Hepatocyte (in vitro differentiated cells): ENCODE measurements around the gene SLC17A7. TPM values are rescaled to one million over a fixed set of nuclear protein-coding genes. Genes with fewer than 3 reads are reported as not detected.

ENCODE experiments used
- DNase-seq: peaks from one replicate; pipeline ENCODE4 v3.0.0-alpha.2; 2016; ENCODE audit warnings: low spot score
- H2AFZ ChIP-seq: fragments of 200-600 bp; sonication (generic); 2 replicates; pipeline ENCODE4 v1.6.0; 2016; ENCODE audit warnings: antibody characterized with exemption, mild to moderate bottlenecking
- H3K27ac ChIP-seq: fragments of 200-600 bp; sonication (generic); 2 replicates; pipeline ENCODE4 v1.5.1; 2016; ENCODE audit warnings: mild to moderate bottlenecking
- H3K27me3 ChIP-seq: fragments of 200-600 bp; sonication (generic); 2 replicates; pipeline ENCODE4 v1.6.1; 2016
- H3K36me3 ChIP-seq: fragments of 200-600 bp; sonication (generic); replicated peaks from 2 replicates; pipeline ENCODE4 v1.5.1; 2016; ENCODE audit warnings: low read depth; ENCODE audit not compliant: insufficient read depth
- H3K4me1 ChIP-seq: fragments of 200-600 bp; sonication (generic); 2 replicates; pipeline ENCODE4 v1.5.1; 2016; ENCODE audit warnings: mild to moderate bottlenecking, moderate library complexity; ENCODE audit not compliant: insufficient read depth
- H3K4me2 ChIP-seq: fragments of 200-600 bp; sonication (generic); 2 replicates; pipeline ENCODE4 v1.6.0; 2016
- H3K4me3 ChIP-seq: fragments of 200-600 bp; sonication (generic); 2 replicates; pipeline ENCODE4 v1.5.1; 2016; ENCODE audit warnings: mild to moderate bottlenecking
- H3K79me2 ChIP-seq: fragments of 200-600 bp; sonication (generic); 2 replicates; pipeline ENCODE4 v1.6.0; 2017; ENCODE audit warnings: mild to moderate bottlenecking
- H3K9me2 ChIP-seq: fragments of 200-600 bp; sonication (generic); replicated peaks from 2 replicates; pipeline ENCODE4 v1.6.0; 2017; ENCODE audit warnings: mild to moderate bottlenecking; ENCODE audit not compliant: insufficient read depth
- H3K9me3 ChIP-seq: fragments of 200-600 bp; sonication (generic); 2 replicates; pipeline ENCODE4 v1.5.1; 2016; ENCODE audit warnings: low read depth, mild to moderate bottlenecking
- H4K20me1 ChIP-seq: fragments of 200-600 bp; sonication (generic); 2 replicates; pipeline ENCODE4 v1.6.0; 2016; ENCODE audit warnings: mild to moderate bottlenecking; ENCODE audit not compliant: insufficient read depth, poor library complexity, severe bottlenecking
- CTCF ChIP-seq: fragments of 200-600 bp; sonication (generic); IDR thresholded peaks from 2 replicates; pipeline ENCODE4 v1.5.1; 2016; ENCODE audit warnings: antibody characterized with exemption, mild to moderate bottlenecking; ENCODE audit not compliant: poor library complexity
- EZH2 ChIP-seq: fragments of 200-600 bp; sonication (generic); IDR thresholded peaks from 2 replicates; pipeline ENCODE4 v1.6.1; 2016; ENCODE audit warnings: antibody characterized with exemption, mild to moderate bottlenecking, borderline replicate concordance
- EZH2phosphoT487 ChIP-seq: fragments of 200-600 bp; sonication (generic); IDR thresholded peaks from one replicate; pipeline ENCODE4 v1.6.1; 2018; ENCODE audit warnings: antibody characterized with exemption, mild to moderate bottlenecking, low read depth, moderate library complexity; ENCODE audit not compliant: unreplicated experiment, severe bottlenecking
- WGBS: methylation state at CpG from one replicate; pipeline ENCODE4 v1.1.6; 2016; ENCODE audit warnings: low lambda C conversion rate; ENCODE audit errors: missing lambda C conversion rate; 5-methylcytosine and 5-hydroxymethylcytosine counted together
- polyA plus RNA-seq: library from polyadenylated mRNA; unstranded; fragments of >200 nt; fragmentation: Nextera tagmentation; extraction: Ambion mirVana; gene quantifications from 2 replicates; pipeline ENCODE4 v1.2.1, GENCODE V29; 2016
- total RNA-seq: library from RNA; depleted of rRNA; stranded (reverse); fragments of >200 nt; gene quantifications from 2 replicates; pipeline ENCODE4 v1.2.3, GENCODE V29; 2014

The SLC17A7 gene
- total and polyA plus RNA-seq, 2 experiments from 2014 or later, result 0.13 to 0.51 TPM

GRCh38 chr19:49393881-49394280 is 47.4 kb downstream of the SLC17A7 start:
- no peaks in the 10 kb centered on the region for H3K79me2 ChIP-seq
- no peak overlapping the region for H3K27ac ChIP-seq
- no peaks in the 10 kb centered on the region for H3K9me2 ChIP-seq
- no peak overlapping the region for H2AFZ ChIP-seq
- WGBS, result 70% methylated on average over 5 of the region's 5 CpGs
- TF ChIP-seq CTCF, result no peak
- TF ChIP-seq EZH2phosphoT487, result no peak
- TF ChIP-seq EZH2, result no peak
- no peaks in the 10 kb centered on the region for H3K4me1 ChIP-seq
- DNase-seq, result no peak
- no peak overlapping the region for H3K4me3 ChIP-seq
- H3K4me2 ChIP-seq, result no peak overlapping the region
- no peaks in the 10 kb centered on the region for H3K9me3 ChIP-seq
- H4K20me1 ChIP-seq, result no peaks in the 10 kb centered on the region
- H3K36me3 ChIP-seq, result no peaks in the 10 kb centered on the region
- H3K27me3 ChIP-seq, result no peaks in the 10 kb centered on the region

GRCh38 chr19:49391581-49392399 is 49.5 kb downstream of the SLC17A7 start:
- Histone ChIP-seq H3K27ac (no peak overlapping the region), H3K4me3 (no peak overlapping the region), H2AFZ (no peak overlapping the region), H3K9me3 (no peaks in the 10 kb centered on the region), H3K36me3 (no peaks in the 10 kb centered on the region), H3K27me3 (no peaks in the 10 kb centered on the region), H4K20me1 (no peaks in the 10 kb centered on the region), H3K9me2 (no peaks in the 10 kb centered on the region), H3K4me1 (no peaks in the 10 kb centered on the region), H3K79me2 (no peaks in the 10 kb centered on the region), H3K4me2 (no peak overlapping the region)
- peak; percentile 89 for DNase-seq
- peak; percentile 91 for TF ChIP-seq CTCF
- no peak for TF ChIP-seq EZH2
- WGBS, result 37% methylated on average over 14 of the region's 14 CpGs

- Histone ChIP-seq H3K27me3 (no peaks in the 10 kb centered on the region), H3K79me2 (no peaks in the 10 kb centered on the region), H3K9me3 (no peaks in the 10 kb centered on the region), H3K9me2 (no peaks in the 10 kb centered on the region), H3K36me3 (no peaks in the 10 kb centered on the region), H3K4me3 (no peak overlapping the region), H3K4me1 (no peaks in the 10 kb centered on the region), H3K4me2 (no peak overlapping the region), H3K27ac (no peak overlapping the region), H4K20me1 (no peaks in the 10 kb centered on the region), H2AFZ (no peak overlapping the region)
- TF ChIP-seq EZH2, result no peak
- no peak for TF ChIP-seq EZH2phosphoT487
- no peak for TF ChIP-seq CTCF
- no peak for DNase-seq
- 76% methylated on average over 9 of the region's 9 CpGs for WGBS
These were observed 50.4 kb downstream of the SLC17A7 start for GRCh38 chr19:49390929-49391359.
